ENCODE results near the gene C1orf159. TPM values are rescaled to one million over a fixed set of nuclear protein-coding genes. Genes with fewer than 3 reads are reported as not detected.

C1orf159 gene
- total and polyA plus RNA-seq, 2 donors (not counting 1 experiment from before 2014, with no cell fraction given) = 2.6 to 3.3 TPM

DNA sequence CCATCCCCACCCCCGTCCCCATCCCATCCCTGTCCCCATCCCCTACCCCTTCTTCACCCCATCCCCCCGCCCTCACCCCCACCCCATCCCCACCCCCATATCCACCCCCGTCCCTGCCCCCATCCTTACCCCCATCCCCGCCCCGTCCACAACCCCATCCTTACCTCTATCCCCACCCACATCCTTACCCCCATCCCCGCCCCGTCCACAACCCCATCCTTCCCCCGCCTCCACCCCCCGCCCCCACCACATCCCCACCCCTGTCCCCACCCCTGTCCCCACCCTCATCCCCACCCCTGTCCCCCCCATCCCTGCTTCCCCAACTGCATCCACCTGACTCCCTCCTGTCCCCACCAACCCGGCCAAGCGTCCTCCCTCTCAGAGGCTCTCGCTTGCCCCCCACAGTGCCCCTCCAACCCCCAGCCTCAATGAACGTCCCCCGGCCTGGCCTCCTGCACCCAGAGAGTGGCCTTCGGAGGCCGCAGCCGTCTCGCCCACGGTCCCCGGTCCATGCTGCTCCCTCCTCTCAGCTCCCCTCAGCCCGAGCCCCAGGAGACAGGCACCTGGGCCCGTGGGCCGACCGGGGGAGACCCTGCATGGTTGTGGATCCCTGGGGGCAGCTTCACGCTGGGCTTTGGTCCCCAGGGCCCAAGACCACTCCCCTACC, 25.5 kb upstream of the C1orf159 start:
- TF ChIP-seq CTCF (conservative IDR thresholded peaks at IDR 0.05 in 1 of 2, IDR thresholded peaks at IDR 0.05 in 1 of 2; ENCODE audit: low read depth in 1 of 2, low read length in 2 of 2) = no peak
- TF ChIP-seq EZH2 (IDR thresholded peaks at IDR 0.05; ENCODE audit: low read length, missing control alignments) = no peak
- H3K9ac ChIP-seq (ENCODE audit: insufficient read depth, low read length) = no peak overlapping the region
- no peaks in the 10 kb centered on the region for H3K36me3 ChIP-seq (ENCODE audit: control insufficient read depth, insufficient read depth, low read length)
- no peaks in the 10 kb centered on the region for H4K20me1 ChIP-seq (ENCODE audit: control insufficient read depth, extremely low read depth, insufficient read depth, low read length)
- H3K27ac ChIP-seq (ENCODE audit: insufficient read depth, low read length) = no peak overlapping the region
- no peaks in the 10 kb centered on the region for H3K9me3 ChIP-seq (ENCODE audit: control insufficient read depth, insufficient read depth, low read depth, low read length)
- H3K4me2 ChIP-seq (ENCODE audit: extremely low read depth, insufficient read depth, low read length) = no peak overlapping the region
- H3K4me3 ChIP-seq (replicated peaks in 1 of 4; ENCODE audit: control extremely low read depth in 1 of 4, insufficient read depth in 1 of 4, low read depth in 3 of 4, low read length in 4 of 4) = no peak overlapping the region
- H3K27me3 ChIP-seq (ENCODE audit: control insufficient read depth, insufficient read depth, low read length) = no peaks in the 10 kb centered on the region
- no peaks in the 10 kb centered on the region for H3K4me1 ChIP-seq (ENCODE audit: control insufficient read depth, extremely low read depth, insufficient read depth, low read length)
- no peaks in the 10 kb centered on the region for H3K79me2 ChIP-seq (ENCODE audit: control insufficient read depth, insufficient read depth, low read length)
- H2AFZ ChIP-seq (ENCODE audit: low read length) = no peak overlapping the region
- no peak for DNase-seq (ENCODE audit: low read depth in 2 of 2)

DNA sequence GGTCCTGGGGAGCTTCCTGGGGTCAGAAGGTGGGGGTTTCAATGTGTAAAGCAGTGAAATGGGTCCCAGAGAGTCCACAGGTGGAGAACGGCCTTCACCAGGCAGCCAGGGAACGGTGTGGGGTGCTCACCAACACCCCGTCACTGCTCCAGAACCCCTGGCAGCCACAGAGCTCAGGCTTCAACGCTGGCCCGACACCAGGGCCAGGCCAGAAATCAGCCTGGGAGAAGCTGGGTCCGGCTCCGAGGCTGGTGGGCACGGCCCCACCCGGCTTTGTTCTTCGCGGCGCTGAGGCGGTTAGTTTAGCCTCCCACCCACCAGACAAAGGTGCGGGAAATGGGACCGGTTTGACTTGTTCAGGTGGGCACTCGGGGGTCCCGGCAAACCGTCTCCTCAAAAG, 24.8 kb upstream of the C1orf159 start:
- H3K4me1 ChIP-seq (ENCODE audit: control insufficient read depth, extremely low read depth, insufficient read depth, low read length) = no peaks in the 10 kb centered on the region
- no peak overlapping the region for H3K4me3 ChIP-seq (replicated peaks in 1 of 4; ENCODE audit: control extremely low read depth in 1 of 4, insufficient read depth in 1 of 4, low read depth in 3 of 4, low read length in 4 of 4)
- H4K20me1 ChIP-seq (ENCODE audit: control insufficient read depth, extremely low read depth, insufficient read depth, low read length) = no peaks in the 10 kb centered on the region
- no peak overlapping the region for H3K9ac ChIP-seq (ENCODE audit: insufficient read depth, low read length)
- H3K4me2 ChIP-seq (ENCODE audit: extremely low read depth, insufficient read depth, low read length) = no peak overlapping the region
- H3K9me3 ChIP-seq (ENCODE audit: control insufficient read depth, insufficient read depth, low read depth, low read length) = no peaks in the 10 kb centered on the region
- no peak overlapping the region for H2AFZ ChIP-seq (ENCODE audit: low read length)
- TF ChIP-seq EZH2 (IDR thresholded peaks at IDR 0.05; ENCODE audit: low read length, missing control alignments) (no peak), CTCF (conservative IDR thresholded peaks at IDR 0.05 in 1 of 2, IDR thresholded peaks at IDR 0.05 in 1 of 2; ENCODE audit: low read depth in 1 of 2, low read length in 2 of 2) (no peak)
- DNase-seq (ENCODE audit: low read depth in 2 of 2) = no peak
- no peaks in the 10 kb centered on the region for H3K79me2 ChIP-seq (ENCODE audit: control insufficient read depth, insufficient read depth, low read length)
- no peak overlapping the region for H3K27ac ChIP-seq (ENCODE audit: insufficient read depth, low read length)
- no peaks in the 10 kb centered on the region for H3K27me3 ChIP-seq (ENCODE audit: control insufficient read depth, insufficient read depth, low read length)
- no peaks in the 10 kb centered on the region for H3K36me3 ChIP-seq (ENCODE audit: control insufficient read depth, insufficient read depth, low read length)

GRCh38 chr1:1137256-1138045, 21.6 kb upstream of the C1orf159 start:
- H3K9me3 ChIP-seq (ENCODE audit: control insufficient read depth, insufficient read depth, low read depth, low read length) = no peaks in the 10 kb centered on the region
- no peaks in the 10 kb centered on the region for H3K27me3 ChIP-seq (ENCODE audit: control insufficient read depth, insufficient read depth, low read length)
- H3K79me2 ChIP-seq (ENCODE audit: control insufficient read depth, insufficient read depth, low read length) = no peaks in the 10 kb centered on the region
- H3K9ac ChIP-seq (ENCODE audit: insufficient read depth, low read length) = no peak overlapping the region
- no peak overlapping the region for H3K4me3 ChIP-seq (replicated peaks in 1 of 4; ENCODE audit: control extremely low read depth in 1 of 4, insufficient read depth in 1 of 4, low read depth in 3 of 4, low read length in 4 of 4)
- DNase-seq (ENCODE audit: low read depth in 2 of 2) = no peak
- no peak overlapping the region for H3K27ac ChIP-seq (ENCODE audit: insufficient read depth, low read length)
- no peak for TF ChIP-seq EZH2 (IDR thresholded peaks at IDR 0.05; ENCODE audit: low read length, missing control alignments)
- TF ChIP-seq CTCF (conservative IDR thresholded peaks at IDR 0.05 in 1 of 2, IDR thresholded peaks at IDR 0.05 in 1 of 2; ENCODE audit: low read depth in 1 of 2, low read length in 2 of 2) = no peak
- H3K4me1 ChIP-seq (ENCODE audit: control insufficient read depth, extremely low read depth, insufficient read depth, low read length) = no peaks in the 10 kb centered on the region
- H2AFZ ChIP-seq (ENCODE audit: low read length) = no peak overlapping the region
- H4K20me1 ChIP-seq (ENCODE audit: control insufficient read depth, extremely low read depth, insufficient read depth, low read length) = no peaks in the 10 kb centered on the region
- H3K4me2 ChIP-seq (ENCODE audit: extremely low read depth, insufficient read depth, low read length) = no peak overlapping the region
- no peaks in the 10 kb centered on the region for H3K36me3 ChIP-seq (ENCODE audit: control insufficient read depth, insufficient read depth, low read length)
